ENCODE measurements around the gene TTLL11.
A peak's percentile ranks its signal among the peaks of the same experiment; 100 is the strongest.
"Not testable (repeated sequence)": the region's sequence is repeated elsewhere in the genome, so short reads cannot be mapped to it uniquely, and the experiment has no call there.

Gene TTLL11

GRCh38 chr9:122004589-122004988 is 88.5 kb downstream of the TTLL11 start:
- no peak for DNase-seq (ENCODE audit: low spot score)

- no peak for DNase-seq (ENCODE audit: low spot score)
These were observed 91.5 kb downstream of the TTLL11 start for GRCh38 chr9:122001491-122002201.

- not testable (repeated sequence) for DNase-seq (ENCODE audit: low spot score)
These were observed 92.6 kb downstream of the TTLL11 start for GRCh38 chr9:122000526-122000925.

- no peak for DNase-seq (ENCODE audit: low spot score)
These were observed 93.6 kb downstream of the TTLL11 start for GRCh38 chr9:121999556-121999955.

GRCh38 chr9:121998513-121999049 is 94.5 kb downstream of the TTLL11 start:
- no peak for DNase-seq (ENCODE audit: low spot score)

GRCh38 chr9:121997791-121998190 is 95.3 kb downstream of the TTLL11 start:
- no peak for DNase-seq (ENCODE audit: low spot score)

GRCh38 chr9:121996783-121997182 is 96.3 kb downstream of the TTLL11 start:
- no peak for DNase-seq (ENCODE audit: low spot score)

- DNase-seq (ENCODE audit: low spot score): no peak
These were observed 97.1 kb downstream of the TTLL11 start for GRCh38 chr9:121995997-121996396.

- peak; percentile 78 for DNase-seq (ENCODE audit: low spot score)
These were observed 100.4 kb downstream of the TTLL11 start for GRCh38 chr9:121992571-121993212.

GRCh38 chr9:121991307-121991661 is 101.8 kb downstream of the TTLL11 start:
- no peak for DNase-seq (ENCODE audit: low spot score)

- no peak for DNase-seq (ENCODE audit: low spot score)
These were observed 102.4 kb downstream of the TTLL11 start for GRCh38 chr9:121990600-121991306.

GRCh38 chr9:121989010-121989409 is 104.1 kb downstream of the TTLL11 start:
- no peak for DNase-seq (ENCODE audit: low spot score)

GRCh38 chr9:121987314-121987713 is 105.8 kb downstream of the TTLL11 start:
- DNase-seq (ENCODE audit: low spot score): no peak

GRCh38 chr9:121985792-121986494 is 107.2 kb downstream of the TTLL11 start:
- peak; percentile 84 for DNase-seq (ENCODE audit: low spot score)

- peak; percentile 82 for DNase-seq (ENCODE audit: low spot score)
These were observed 108.2 kb downstream of the TTLL11 start for GRCh38 chr9:121984726-121985402.

- DNase-seq (ENCODE audit: low spot score): no peak
These were observed 109.4 kb downstream of the TTLL11 start for GRCh38 chr9:121983736-121984135.

- no peak for DNase-seq (ENCODE audit: low spot score)
These were observed 111.8 kb downstream of the TTLL11 start for GRCh38 chr9:121981118-121981883.

GRCh38 chr9:121980665-121981064 is 112.4 kb downstream of the TTLL11 start:
- not testable (repeated sequence) for DNase-seq (ENCODE audit: low spot score)

- no peak for DNase-seq (ENCODE audit: low spot score)
These were observed 113.4 kb downstream of the TTLL11 start for GRCh38 chr9:121979736-121980135.

GRCh38 chr9:121976751-121977150 is 116.4 kb downstream of the TTLL11 start:
- DNase-seq (ENCODE audit: low spot score): peak; percentile 59

- DNase-seq (ENCODE audit: low spot score): peak; percentile 48
These were observed 117.3 kb downstream of the TTLL11 start for GRCh38 chr9:121975801-121976277.
